AG08395 (cell line): ENCODE data around the gene SLC28A1.
"Not testable (repeated sequence)": the region's sequence is repeated elsewhere in the genome, so short reads cannot be mapped to it uniquely, and the experiment has no call there.

Source experiments
- DNase-seq: peaks from one replicate; pipeline ENCODE4 v3.0.0; 2012; ENCODE audit warnings: mixed read lengths, low spot score

Gene SLC28A1

DNA sequence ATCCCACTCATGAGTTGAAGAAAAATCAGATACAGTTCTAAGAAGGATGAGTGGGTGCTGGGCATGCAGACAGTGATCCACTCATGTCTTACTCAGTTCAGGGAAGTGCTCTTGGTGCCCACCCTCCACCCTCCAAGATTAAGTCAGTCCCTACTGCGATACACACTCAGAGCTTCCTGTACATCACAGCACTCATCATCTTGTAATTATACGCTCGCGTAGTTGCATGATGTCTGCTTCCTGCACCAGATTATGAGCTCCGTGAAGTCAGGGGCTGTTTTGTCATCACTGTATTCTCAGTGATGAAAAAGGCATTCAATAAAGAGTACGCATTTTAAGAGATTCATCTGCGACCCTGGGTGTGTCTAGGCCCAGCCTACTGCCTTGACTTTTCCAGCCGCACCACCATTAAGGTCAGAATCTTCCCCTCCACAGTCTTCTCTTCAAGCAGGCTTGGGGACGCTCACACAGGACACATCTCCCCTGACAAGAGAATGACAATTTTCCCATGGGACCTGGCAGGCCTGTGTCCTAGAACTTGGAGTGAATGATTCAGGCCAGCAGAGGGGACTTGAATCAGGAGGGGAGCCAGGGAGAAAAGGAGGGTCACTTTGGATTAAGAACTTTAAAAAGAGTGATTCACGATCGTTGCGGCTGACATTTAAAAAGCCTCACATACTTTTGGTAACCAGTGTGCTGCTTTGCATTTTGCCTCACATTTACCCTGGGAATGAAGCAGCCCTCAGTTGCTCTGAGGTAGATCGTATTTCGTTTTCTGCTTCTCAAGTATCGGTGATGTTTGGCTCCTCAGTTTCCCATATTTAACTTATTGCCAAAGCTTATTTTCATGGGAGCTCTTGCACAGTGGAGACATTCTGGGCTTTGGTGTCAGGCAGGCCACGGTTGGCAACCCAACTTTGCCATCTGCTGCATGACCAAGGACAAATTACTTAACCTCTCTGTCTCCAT lies 89.3 kb downstream of the SLC28A1 start:
- no peak for DNase-seq

DNA sequence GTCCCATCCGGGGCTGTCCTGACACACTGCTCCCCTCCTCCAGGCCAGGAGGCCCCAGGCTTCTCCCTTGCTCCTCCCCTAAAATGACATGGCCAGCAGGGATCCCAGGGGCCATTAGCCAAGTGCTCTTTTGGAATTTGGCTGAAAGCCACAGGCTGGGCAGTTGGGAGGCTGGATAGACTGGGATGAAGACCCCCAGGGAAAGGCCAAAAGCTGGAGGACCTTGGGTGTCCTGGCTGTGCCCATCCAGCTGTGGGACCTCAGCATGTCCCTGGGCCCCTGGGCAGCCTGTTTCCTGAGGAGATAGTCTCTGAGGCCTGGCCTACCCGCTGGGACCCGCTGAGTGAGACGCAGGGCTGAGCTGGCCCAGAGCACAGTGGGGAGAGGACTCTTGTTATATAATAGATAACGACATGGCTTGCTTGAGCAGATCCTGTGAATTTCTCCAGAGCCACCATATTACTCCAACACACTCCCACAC lies 91.4 kb downstream of the SLC28A1 start:
- no peak for DNase-seq

DNA sequence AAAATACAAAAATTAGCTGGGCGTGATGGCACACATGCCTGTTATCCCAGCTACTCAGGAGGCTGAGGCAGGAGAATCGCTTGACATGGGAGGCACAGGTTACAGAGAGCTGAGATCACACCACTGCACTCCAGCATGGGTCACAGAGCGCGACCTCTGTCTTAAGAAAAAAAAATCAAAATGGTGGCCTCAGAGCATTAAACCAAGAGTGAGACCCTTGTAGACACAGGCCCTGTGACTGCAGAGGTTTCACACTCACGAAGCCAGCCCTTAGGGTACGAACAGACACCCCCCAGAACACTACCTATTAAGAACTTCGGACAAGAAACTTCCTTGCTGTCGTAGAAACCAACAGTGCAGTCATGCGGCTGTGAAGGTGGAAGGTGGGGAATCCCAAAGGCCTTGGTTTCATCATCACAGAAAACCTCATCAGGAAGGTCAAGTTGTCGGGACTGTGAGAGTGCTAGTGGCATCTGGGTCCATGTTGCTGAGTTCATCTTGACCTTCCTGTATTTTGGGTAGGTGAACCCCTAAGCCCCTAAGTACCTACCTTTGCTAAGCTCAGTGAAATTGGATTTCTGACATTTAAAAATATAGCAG lies 92.4 kb downstream of the SLC28A1 start:
- DNase-seq: no peak

DNA sequence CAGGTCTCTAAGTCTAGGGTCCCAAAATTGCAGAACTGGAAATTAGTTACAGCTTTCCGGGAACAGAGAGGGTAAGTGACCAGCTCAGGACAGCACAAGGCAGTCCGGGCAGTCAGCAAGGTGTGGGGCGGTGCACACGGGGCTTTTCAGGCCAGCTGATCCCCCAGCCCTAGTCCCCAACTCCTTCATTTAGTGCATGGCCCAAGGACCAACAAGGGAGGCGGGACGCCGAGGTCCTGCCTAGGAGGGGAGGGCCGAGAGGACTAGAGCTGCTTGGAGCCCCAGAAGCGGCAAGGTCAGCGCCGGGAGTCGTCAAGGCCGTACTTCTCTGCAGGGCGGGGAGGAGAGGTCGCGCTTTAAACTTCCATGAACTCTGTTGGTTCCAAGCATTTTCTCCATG lies 95.2 kb downstream of the SLC28A1 start:
- DNase-seq: no peak

- DNase-seq: peak; percentile 69
Measured at GRCh38 chr15:84980196-84981053, 96.0 kb downstream of the SLC28A1 start.

GRCh38 chr15:84981054-84981710 lies 96.7 kb downstream of the SLC28A1 start:
- DNase-seq: peak; percentile 99

- peak; percentile 48 for DNase-seq
Measured at GRCh38 chr15:84981711-84982300, 97.3 kb downstream of the SLC28A1 start, which contains the start of gene PDE8A. Gene PDE8A, plus strand, starts transcription at chr15:84981856. Its CDS starts 307 bp downstream, at chr15:84982163.

DNA sequence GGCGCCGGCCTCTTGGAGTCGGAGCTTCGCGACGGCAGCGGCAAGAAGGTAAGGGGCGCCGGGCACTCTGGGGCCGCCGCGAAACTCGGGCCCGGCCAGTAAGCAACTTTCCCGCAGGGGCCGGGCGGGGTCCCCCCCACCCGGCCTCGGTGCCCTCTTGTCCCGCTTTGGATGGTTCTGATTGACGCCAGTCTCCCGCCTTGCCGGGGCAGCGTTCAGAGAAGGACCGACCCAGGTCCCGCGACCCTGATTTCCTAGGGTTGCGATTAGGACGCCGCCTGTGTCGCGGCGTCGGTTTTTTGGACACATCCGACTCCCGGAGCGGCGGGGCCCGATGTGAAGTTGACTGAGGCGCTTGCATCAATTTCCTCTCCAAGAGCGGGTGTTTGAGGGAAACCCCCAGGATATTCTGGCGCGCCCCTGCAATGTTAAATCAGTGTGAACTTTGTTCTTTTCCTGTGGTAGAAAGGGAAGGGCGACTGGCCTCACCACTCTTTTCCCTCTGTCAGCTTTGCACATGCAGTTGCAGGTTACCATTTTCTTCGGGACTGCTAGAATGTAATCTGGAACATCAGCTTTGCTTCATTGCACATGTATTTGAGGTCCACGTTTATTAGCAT lies 97.9 kb downstream of the SLC28A1 start:
- DNase-seq: no peak

- DNase-seq: no peak
Measured at GRCh38 chr15:84983294-84983693, 98.8 kb downstream of the SLC28A1 start.

- DNase-seq: no peak
Measured at GRCh38 chr15:84983711-84984110, 99.2 kb downstream of the SLC28A1 start.

- DNase-seq: no peak
Measured at GRCh38 chr15:84985158-84985557, 100.7 kb downstream of the SLC28A1 start.

DNA sequence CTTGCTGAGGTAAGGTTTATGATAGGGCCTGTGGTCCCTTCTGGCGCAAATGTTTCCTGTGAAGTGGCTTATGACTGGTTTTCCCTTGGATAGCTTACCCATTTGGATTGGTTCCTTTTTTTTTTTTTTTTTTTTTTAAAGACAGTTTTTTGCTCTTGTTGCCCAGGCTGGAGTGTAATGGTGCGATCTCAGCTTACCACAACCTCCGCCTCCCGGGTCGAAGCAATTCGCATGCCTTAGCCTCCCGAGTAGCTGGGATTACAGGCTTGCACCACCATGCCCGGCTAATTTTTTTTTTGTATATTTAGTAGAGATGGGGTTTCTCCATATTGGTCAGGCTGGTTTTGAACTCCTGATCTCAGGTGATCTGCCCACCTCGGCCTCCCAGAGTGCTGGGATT lies 102.9 kb downstream of the SLC28A1 start:
- not testable (repeated sequence) for DNase-seq

DNA sequence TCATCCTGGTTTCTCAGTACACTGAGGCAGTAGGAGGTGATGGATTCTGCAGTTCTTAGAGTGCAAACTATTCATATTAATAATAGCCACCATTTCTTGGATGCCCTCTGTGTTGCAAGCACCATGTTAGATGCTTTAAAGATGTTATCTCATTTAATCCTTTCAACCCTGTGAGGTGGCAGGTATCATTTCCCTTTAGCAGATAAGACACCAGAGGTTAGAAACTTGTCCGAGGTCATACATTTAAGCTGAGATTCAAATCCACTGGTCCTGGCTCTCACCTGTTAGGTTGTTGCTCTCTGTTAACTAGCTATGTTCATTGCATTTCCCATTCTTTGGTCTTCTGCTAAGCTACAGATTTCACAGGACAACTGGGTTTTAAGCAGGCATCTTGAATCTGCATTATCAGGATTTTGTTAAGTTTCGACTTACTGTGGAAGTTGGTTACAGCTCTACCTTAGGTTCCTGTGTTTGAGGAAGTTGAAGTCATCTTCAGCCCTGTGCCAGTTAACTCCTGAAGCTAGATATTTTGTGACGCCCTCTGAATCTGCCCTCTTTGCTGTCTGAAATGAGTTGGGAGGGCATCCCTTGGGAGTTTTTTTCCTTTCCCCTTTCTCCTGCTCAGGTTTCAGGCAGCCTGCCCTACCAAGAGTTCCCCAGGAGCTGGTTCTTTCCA lies 103.6 kb downstream of the SLC28A1 start:
- DNase-seq: no peak

DNA sequence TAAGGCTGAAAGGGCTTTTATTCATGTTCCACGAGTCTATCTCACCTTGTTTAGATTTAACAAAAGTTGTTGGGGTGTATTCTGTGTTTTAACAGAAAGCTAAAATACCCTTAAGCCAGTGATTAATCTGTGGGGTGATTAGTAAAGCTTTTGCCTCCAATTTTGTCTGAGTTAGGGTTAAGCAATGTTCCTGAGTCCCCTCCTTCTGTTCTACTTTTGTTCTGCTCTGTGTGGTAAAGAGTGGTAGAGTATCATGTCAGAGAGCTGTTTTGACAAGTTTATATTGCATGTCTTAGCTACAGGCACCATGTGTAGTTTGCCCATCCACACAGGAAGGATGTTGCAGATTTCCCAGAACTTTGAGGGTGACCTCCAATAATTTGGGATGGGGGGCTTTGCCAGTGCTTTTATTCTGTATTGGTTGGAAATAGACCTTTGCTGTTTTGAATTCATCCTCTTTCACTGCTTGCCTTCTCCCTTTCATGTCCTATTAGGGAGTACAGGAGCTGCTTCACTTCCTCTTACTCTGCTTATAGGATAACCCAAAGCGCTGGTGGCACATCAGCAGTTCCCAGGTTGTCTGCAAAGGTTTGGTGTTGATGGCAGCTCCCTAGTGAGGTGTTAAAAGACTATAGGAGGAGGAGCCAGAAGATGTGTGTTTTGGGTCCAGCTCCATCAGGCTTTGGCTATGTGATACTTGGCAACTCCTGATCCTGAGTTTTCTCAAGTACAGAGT lies 104.6 kb downstream of the SLC28A1 start:
- no peak for DNase-seq

GRCh38 chr15:84990507-84990906 lies 106.0 kb downstream of the SLC28A1 start:
- DNase-seq: no peak

GRCh38 chr15:84991014-84991712 lies 106.7 kb downstream of the SLC28A1 start:
- no peak for DNase-seq

DNA sequence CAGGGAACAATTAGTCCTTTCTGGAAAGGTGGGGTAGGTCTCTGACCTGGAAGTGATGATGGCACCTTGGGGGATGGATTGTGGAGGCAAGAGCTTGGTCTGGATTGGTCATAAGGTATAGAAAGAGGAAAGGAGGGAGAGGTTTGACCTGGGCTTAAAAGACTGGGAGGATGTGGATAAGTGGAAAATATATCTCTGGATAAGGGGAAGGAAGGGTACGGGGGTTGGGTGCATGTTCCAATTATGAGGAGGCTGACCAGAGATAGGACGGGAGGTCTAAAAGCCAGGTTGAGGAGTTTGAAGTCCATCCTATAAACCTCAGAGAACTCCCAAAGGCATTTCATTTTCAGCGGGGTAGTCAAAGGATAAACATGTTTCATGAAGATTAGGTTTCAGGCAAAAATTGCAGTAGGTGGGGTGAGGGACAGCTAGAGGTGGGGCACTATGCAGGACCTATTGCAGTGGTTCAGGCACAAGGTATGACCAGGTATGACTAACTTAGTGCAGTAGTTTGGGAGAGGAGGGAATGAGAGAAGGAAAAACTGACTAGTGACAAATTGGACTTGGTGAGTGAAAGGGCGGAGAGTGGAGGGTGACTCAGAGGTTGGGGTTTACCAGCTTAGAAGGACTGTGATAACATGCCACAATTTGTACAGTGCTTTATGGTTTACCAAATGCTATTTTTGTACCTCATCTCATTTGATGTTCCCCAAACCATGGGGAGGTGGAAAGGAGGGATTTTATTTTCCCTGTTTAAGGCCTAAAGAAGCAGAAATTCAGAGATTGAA lies 107.9 kb downstream of the SLC28A1 start:
- peak; percentile 81 for DNase-seq
